NCI-H2107 (cell line): ENCODE data around the gene IL16.
"Not testable (repeated sequence)": the region's sequence is repeated elsewhere in the genome, so short reads cannot be mapped to it uniquely, and the experiment has no call there.

ENCODE experiments used
- DNase-seq: peaks from one replicate; lab custom pipeline; 2025; lab: John Stamatoyannopoulos, UW

Gene IL16

DNA sequence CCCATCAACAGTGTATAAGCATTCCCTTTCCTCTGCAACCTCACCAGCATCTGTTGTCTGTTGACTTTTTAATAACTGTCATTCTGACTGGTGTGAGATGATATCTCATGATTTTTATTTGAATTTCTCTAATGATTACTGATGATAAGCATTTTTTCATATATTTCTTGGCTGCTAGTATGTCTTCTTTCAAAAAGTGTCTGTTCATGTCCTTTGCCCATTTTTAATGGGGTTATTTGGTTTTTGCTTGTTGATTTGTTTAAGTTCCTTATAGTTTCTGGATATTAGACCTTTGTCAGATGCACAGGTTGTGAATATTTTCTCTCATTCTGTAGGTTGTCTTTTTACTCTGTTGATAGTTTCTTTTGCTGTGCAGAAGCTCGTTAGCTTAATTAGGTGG, 11.3 kb downstream of the IL16 start:
- not testable (repeated sequence) for DNase-seq

DNA sequence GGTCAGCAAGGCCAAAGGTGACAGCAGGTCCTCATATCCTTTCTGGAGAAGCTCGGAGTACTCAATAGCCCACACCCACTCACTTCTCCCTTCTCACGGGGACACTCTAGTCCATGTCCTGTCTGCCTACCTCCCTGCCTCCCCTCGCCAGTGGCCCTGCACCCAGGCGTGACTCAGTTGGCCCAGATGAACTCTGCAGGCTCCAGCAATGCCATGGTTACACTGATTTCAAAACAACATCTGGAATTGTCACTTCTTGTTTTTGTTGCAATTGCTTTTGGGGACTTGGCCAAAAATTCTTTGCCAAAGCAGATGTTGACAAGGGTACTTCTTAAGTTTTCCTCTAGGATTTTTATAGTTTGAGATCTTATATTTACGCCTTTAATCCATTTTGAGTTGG, 13.0 kb downstream of the IL16 start:
- no peak for DNase-seq

DNA sequence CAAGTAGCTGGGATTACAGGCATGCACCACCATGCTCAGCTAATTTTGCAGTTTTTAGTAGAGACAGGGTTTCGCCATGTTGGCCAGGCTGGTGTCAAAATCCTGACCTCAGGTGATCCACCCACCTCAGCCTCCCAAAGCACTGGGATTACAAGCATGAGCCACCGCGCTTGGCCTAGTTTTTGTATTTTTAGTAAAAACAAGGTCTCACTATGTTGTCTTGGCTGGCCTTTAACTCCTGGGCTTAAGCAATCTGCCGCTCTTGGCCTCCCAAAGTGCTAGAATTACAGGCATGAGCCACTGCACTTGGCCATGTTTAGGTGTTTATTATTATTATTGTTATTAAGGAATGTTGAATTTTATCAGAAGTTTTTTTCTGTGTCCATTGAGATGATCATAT, 14.7 kb downstream of the IL16 start:
- no peak for DNase-seq

DNA sequence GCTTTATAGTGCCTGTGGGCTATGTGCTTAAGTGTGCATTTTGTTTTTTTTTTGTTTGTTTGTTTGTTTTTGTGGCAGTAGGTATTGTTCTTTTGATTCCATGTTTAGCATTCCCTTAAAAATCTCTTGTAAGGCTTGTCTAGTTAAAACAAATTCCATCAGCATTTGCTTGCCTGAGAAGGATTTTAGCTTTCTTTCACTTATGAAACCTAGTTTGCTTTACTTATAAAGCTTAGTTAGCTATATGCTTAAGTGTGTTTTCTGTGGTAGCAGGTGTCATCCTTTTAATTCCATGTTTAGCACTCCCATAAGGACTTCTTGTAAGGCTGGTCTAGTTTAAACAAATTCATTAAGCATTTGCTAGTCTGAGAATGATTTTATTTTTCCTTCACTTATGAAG, 17.3 kb downstream of the IL16 start:
- DNase-seq, result no peak

DNA sequence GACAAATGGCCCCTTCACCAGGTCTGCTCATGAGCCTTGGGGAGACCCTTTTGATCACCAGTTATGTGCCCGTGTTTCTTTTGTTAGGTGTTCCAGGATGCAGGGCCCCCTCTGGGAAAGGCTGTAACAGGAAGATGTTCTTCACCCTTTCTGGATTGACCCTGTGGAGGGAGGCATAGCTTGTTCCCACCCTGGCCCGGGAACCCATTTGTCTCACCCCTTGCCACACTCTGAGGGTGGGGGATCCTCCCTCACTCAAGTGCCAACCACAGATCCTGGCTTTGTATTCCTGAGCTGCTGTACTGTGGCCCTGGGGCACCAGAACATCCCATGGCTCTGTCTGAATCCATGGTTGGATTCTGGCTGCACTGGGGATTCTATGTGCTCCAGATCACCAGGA, 18.9 kb downstream of the IL16 start:
- no peak for DNase-seq

DNA sequence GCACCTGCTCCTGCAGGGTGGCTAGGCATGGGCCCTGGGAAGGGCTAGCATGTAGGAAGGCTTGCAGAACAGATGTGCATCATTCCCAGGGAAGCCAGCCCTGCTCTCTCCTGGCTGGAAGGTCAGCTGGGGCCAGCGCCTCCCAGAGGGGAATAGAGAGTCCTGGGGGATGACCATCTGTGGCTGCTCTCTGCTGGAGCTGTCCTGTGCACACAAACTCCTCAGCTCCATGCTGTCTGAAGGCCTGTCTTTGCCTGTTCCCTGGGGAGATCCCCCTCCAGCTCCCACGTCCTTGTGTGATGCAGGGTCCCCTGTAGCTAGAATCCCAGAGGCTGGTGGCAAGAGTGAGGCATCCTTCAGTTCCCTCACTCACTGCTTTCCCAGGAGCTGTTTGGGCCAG, 19.3 kb downstream of the IL16 start:
- no peak for DNase-seq

DNA sequence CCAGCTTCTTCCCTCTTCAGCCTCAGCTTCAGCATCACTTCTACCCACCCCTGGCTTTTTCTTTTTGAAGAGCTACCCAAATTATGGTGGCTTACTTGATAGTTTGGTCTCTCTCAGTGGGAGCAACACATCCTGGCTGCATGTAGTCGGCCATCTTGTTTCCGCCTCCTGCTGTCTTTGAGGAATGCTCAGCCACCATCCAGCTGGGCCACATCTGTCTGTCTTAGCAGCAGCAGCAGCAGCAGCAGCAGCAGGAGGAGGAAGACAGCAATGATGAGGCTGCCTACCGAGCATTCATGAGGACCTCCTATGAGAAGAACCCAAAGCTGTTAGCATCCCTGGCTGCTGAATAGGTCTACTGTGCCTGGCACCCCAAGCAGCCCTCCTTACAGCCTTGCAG, 19.7 kb downstream of the IL16 start:
- no peak for DNase-seq

DNA sequence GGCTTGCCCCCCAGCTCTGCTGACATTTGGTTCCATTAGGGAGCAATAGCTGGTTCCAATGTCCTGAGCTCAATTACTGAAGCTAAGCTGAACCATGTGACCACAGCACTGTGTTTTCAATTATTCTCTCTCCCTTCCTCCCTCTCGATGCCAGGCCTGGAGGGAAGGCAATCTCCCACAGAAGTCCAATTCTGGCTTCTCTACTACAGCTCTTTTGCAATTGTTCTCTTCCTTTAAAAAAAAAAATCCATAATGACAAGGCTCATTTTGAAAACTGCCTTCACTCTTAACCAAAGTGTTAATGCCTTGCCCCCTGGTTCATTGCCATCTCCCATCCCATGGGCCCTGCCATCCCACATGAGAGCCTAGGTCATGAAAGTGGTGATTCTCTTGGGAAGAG, 24.8 kb downstream of the IL16 start:
- DNase-seq, result no peak

DNA sequence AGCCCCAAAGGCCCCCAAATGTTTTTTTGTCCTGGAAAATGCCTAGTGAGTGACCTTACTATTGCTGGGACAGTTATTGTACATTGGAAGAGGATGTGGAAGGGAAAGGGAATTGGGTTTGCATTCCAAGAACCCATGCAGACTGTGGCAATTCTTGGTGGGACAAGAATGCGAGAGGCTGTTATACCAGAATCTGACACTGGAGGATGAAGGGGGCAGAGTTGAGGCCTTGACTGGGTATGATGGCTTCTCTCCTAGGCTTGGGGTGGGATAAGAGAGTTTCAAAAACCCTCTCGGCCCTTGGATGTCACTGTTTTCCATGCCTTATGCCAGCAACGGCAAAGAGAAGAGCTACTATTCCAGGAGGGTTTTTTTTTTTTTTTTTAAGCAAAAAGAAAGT, 25.3 kb downstream of the IL16 start:
- no peak for DNase-seq

DNA sequence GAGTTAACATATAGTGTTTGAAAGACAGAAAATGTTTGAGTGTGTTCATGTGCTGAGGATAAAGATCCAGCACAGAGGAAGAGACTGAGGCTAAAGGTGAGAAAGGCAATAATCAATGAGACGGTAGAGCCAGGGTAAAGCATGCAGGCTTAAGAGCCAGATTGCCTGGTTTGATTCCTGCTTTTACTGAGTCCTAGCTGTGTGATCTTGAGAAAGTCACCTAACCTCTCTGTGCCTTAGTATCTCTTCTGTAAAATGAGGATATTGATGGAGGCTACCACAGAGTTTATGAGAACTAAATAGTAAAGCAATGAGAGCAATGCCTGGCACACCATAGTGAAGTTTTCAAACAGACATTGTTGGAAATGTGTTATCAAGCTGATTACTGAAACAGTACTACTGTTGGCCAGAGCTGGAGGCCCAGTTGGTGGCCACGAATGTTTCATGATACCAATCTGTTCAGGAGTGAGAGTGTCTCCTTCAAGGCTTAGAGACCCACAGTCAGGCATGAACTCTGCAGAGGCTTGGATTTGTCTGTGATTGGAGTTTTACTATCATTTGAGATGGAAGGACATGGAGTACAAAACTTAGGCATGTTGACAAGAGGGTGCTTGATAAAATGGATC, 26.8 kb downstream of the IL16 start:
- no peak for DNase-seq

DNA sequence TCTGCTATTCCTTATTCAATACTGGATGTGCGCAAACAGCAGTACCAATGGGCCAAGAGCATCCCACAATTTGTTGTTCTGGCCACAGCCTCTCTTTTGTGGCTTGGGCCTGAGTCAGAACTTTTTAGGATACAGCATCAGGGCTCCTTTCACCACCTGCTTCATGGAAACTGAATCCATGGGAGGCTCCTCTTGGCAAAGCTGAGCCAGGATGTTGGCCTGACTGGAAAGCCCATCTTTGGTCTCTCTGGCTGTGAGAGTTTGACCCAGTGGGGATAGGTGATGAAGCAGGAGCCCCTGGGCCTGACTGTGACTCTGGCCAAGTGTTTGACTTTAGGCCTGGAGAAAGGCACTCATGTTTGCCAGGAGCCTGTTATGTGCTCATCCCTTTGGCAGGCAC, 27.6 kb downstream of the IL16 start:
- DNase-seq, result no peak

DNA sequence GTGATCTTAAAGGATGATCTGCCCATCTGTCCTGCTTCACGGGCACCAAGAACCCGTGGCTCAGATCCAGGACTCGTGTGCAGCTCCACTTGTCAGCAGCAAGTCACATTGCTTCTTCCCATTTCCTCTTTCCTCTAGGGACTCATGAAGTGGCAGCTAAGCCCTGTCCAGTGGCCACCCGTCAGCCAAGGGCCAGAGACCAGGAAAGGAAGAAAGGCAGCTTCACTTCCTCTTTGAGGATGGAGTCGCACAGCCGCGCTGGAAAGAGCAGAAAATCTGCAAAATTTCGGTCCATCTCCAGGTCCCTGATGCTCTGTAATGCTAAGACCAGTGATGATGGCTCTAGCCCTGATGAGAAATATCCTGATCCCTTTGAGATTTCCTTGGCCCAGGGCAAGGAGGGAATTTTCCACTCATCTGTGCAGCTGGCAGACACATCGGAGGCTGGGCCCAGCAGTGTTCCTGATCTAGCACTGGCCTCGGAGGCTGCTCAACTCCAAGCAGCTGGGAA, 28.5 kb downstream of the IL16 start:
- no peak for DNase-seq

DNA sequence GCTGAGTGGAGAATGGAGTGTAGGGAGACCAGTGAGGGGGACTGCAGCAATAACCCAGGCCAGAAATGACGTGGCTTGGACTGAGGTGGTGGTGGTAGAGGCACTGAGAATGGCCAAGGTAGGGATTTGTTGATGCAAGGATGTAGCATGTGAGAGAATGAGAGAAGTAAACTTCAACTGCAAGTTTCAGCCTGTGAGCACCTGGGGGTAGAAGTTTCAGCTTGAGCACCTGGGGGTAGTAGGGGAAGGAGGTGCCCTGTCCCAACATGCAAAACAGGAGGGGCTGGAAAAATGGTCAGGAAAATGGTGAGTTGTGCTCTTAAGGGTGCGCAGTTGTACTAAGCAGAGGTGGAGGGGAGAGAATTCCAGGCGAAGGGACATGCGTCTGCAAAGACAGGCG, 31.0 kb downstream of the IL16 start:
- DNase-seq, result no peak

DNA sequence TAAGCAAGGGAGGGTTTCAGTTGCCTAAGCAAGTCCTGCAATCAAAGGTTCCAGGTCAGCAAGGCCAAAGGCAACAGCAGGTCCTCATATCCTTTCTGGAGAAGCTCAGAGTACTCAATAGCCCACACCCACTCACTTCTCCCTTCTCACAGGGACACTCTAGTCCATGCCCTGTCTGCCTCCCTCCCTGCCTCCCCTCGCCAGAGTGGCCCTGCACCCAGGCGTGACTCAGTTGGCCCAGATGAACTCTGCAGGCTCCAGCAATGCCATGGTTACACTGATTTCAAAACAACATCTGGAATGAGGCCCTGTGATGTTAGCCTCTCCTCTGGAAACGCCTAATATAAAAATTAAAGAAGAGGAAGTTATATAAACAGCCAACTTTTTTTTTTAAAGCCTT, 32.9 kb downstream of the IL16 start:
- DNase-seq, result no peak

DNA sequence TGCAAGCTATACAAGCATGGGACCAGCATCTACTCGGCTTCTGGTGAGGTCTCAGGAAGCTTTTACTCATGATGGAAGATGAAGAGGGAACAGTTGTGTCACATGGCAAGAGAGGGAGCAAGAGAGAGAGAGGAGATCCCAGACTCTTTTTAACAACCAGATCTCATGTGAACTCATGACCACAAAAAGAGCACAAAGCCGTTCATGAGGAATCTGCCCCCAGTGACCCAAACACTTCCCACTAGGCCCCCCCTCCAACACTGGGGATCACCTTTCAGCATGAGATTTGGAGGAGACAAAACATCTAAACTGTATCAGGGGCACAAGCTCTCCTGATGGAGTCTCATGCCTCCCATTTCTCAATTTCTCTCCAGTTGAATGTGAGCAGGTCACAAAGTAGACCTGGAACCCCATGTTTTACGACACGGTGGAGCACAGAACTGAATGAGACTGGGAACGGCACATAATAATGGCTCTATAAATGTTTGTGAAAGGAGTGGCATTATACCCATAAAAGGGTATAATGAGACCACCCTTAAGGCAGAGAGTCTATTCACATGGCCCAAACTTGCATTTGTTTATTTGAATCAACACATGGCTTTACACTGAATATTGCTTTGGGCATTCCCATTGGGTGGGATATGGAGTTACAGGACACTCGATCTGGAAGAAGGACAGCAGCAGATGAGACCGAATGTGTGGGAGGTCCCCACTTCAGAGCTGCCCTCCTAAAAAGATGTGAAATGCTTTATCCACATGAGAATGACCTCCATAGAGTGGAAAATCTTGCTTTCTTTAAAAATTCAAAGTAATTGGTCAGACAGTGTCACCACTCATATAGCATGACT, 38.8 kb downstream of the IL16 start:
- no peak for DNase-seq

DNA sequence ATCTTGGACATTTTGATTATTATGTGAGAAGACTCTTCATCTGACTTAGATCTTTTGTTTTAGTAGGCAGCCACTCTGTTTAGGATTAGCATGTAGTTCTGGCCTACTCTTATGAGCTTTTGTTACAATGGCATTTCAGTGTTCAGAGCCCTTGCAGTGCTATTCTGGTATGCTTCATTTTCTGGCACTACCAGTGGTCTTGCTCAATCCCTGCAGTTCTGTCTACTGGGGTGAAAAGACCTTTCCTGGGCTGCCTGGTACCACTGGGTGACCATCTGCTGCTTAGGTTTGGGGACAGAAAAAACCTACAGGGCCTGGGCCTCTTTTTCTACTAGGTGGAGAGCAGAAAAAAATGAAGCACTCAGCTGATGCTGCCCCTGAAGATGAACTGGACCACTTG, 42.5 kb downstream of the IL16 start:
- DNase-seq, result no peak

DNA sequence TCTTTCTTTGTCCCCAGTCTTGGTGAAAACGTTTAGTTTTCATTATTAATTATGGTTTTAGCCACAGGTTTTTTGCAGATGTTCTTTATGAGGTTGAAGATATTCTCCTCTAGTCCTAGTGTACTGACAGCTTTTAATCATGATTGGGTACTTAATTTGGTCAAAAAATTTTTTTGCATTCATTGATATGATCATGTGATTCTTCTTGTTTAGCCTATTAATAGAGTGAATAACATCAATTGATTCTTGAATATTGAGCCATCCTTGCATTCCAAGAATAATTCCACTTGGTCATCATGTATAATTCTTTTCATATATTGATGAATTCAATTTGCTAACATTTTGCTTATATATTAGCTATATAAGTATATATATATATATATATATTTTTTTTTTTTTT, 46.1 kb downstream of the IL16 start:
- DNase-seq, result no peak

DNA sequence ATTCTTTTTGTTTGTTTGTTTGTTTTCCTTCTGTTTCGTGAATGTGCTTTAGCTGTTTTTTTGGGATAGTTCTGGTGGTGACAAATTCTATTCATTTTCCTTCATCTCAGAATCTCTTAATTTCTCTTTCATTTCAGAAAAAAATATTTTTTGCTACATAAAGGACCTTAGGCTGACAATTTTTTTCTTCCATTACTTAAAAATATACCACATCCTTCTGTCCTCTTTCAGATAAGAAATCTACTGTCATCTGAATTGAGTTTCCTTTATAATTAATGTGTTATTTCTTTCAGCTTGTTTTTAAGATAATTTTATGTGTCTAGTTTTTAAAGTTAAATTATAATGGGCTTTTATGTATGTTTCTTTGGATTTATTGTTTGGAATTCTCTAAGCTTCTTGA, 47.6 kb downstream of the IL16 start:
- no peak for DNase-seq

DNA sequence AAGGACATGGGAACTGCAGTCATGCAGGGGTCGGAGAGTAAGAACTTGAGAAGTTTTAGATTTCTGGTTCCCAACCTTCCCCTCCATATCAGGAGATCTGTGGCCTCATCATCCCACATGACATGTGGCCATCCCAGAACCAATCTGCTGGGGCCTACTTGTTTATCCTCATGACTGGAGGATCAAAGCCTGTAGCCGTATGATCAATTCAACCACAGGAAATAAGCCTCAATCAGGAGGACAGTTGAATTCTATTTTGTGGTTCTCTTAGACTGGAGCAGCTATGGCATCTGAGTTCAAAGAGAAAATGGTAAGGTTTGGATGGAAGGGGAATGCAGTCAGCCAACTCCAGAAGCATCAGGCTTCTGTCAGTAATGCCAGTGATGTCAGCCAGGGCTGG, 57.2 kb downstream of the IL16 start:
- DNase-seq, result no peak

DNA sequence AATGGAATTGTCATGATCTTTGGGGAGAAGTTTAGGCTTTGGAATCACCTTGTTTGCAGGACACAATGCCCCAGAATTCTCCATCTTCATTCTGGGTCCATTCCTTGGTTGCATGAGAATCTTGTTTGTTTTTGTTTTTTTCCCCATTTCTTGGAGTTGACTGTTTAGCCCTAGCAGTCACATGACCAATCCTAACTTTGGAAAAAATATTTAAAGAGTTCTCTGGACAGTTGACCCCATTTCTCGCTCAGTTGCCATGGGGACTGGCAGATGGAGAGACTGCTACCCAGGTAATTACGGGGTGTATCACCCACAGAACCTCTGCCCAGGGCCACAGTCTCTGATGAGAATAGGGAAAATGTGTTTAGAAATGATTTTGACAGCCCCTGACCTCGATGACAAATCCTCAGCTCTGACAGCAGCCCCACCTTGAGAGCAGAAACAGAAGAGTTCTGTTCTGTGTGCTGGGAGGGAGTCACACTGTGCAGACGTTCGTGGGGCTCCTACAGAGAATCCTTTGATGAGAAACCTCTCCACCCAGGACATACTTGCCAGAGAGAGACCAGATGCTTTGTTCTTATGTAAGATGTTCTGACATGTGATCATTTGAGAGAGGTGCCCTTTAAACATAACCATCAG, 57.7 kb downstream of the IL16 start:
- DNase-seq, result no peak

DNA sequence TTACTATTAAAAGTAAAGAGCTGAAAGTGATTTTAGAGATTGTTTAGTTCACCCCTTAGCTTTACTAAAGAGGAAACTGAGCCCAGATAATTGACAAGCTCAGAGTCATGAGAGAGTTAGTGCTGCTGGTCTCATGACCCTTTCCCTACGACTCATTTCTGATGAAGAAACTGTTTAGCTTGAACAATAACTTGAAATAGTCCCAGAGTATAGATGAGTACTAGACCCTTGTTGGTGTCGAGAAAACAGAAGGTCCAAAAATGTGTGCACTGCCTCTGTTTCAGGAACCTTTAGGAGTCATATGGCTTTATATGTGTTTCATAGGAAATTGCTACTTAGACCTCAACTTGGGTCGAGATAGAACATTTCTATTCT, 58.2 kb downstream of the IL16 start:
- no peak for DNase-seq

DNA sequence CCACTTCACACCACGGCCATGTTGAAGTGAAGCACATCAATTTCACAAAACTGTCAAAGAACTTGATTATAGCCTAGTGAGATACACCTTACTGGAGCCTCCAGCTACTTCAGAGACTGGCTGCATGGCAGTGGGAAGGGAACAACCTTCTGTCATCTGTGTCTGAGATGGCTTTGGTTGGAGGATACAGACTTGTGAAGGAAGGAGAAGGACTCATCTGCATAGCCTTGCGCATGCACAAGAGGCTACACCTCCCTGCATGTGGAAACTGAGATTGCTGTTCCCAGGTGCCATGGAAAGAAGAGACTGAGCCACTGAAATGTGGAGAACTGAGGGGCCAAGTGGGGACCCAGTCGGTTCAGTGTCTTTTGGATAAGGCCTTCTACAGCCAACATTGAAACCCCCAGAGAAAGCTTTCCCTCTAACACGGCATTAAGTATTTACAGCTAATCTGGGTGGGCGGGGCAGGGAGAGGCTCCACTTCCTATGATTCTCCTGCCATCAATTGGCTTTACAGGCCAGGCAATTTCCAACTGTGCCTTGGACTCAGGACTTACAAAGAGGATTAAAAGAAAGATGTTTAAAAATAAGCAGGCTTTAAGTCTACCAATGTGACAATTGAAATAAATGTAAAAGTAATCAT, 58.8 kb downstream of the IL16 start:
- DNase-seq, result no peak

DNA sequence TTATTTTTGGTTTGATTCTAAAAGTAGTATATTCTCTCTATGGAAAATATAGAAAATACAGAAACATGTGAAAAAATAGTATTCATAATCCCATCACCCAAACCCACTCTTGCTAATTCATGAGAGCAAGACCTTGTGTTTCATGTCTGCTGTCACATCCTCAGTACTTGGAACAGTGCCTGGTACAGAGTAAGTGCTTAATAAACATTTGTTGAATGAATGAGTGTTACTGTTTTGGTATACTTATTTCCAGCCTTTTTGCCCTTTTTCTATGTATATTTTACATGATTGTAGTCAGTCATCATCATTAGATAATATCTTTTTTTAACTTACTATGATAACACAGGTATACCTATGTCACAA, 59.3 kb downstream of the IL16 start:
- no peak for DNase-seq
